H9 (cell line): ENCODE data around the gene ARHGAP10. TPM values are rescaled to one million over a fixed set of nuclear protein-coding genes. Genes with fewer than 3 reads are reported as not detected.

ENCODE experiments used
- DNase-seq: peaks from one replicate; pipeline ENCODE4 v3.0.0-alpha.2; 2017
- H2AFZ ChIP-seq: one replicate; pipeline ENCODE4 v1.6.1; 2013; ENCODE audit warnings: mild to moderate bottlenecking, low read length, control low read depth, moderate library complexity
- H2AK5ac ChIP-seq: 2 replicates; pipeline ENCODE4 v1.6.1; 2013; ENCODE audit warnings: low read length, control low read depth, mixed read lengths; ENCODE audit not compliant: insufficient read length
- H2BK120ac ChIP-seq: one replicate; pipeline ENCODE4 v1.6.1; 2013; ENCODE audit warnings: low read depth, mild to moderate bottlenecking, low read length, control low read depth, inconsistent platforms; ENCODE audit not compliant: poor library complexity, severe bottlenecking
- H2BK12ac ChIP-seq: 2 replicates; pipeline ENCODE4 v1.6.1; 2013; ENCODE audit warnings: low read length, control low read depth, mixed read lengths, low read depth; ENCODE audit not compliant: insufficient read length
- H2BK15ac ChIP-seq: 2 replicates; pipeline ENCODE4 v1.6.1; 2013; ENCODE audit warnings: low read depth, low read length, control low read depth
- H2BK20ac ChIP-seq: one replicate; pipeline ENCODE4 v1.6.1; 2013; ENCODE audit warnings: low read depth, mild to moderate bottlenecking, low read length, control low read depth, inconsistent platforms; ENCODE audit not compliant: poor library complexity, severe bottlenecking
- H2BK5ac ChIP-seq: 2 replicates; pipeline ENCODE4 v1.6.1; 2013; ENCODE audit warnings: low read length, control low read depth, mixed read lengths; ENCODE audit not compliant: insufficient read length
- H3K14ac ChIP-seq: 2 replicates; pipeline ENCODE4 v1.6.1; 2013; ENCODE audit warnings: low read length, control low read depth; ENCODE audit not compliant: insufficient read depth
- H3K18ac ChIP-seq: 2 replicates; pipeline ENCODE4 v1.6.1; 2013; ENCODE audit warnings: low read depth, mild to moderate bottlenecking, mixed read lengths, low read length, control low read depth; ENCODE audit not compliant: insufficient read length
- H3K23ac ChIP-seq: 2 replicates; pipeline ENCODE4 v1.6.1; 2013; ENCODE audit warnings: low read length, control low read depth, mixed read lengths, low read depth; ENCODE audit not compliant: insufficient read length
- H3K23me2 ChIP-seq: 2 replicates; pipeline ENCODE4 v1.6.1; 2013; ENCODE audit warnings: low read depth, mild to moderate bottlenecking, mixed read lengths, low read length, control low read depth; ENCODE audit not compliant: insufficient read length, poor library complexity, severe bottlenecking
- H3K27ac ChIP-seq: 2 replicates; pipeline ENCODE4 v1.5.1; 2013; ENCODE audit warnings: low read length, control low read depth, mixed read lengths, low read depth; ENCODE audit not compliant: insufficient read length
- H3K27me3 ChIP-seq: 2 replicates; pipeline ENCODE4 v1.6.1; 2013; ENCODE audit warnings: low read length, control low read depth, inconsistent platforms; ENCODE audit not compliant: insufficient read depth
- H3K4ac ChIP-seq: 2 replicates; pipeline ENCODE4 v1.6.1; 2013; ENCODE audit warnings: low read depth, mild to moderate bottlenecking, control low read depth, inconsistent platforms, low read length, moderate library complexity
- H3K4me1 ChIP-seq: 2 replicates; pipeline ENCODE4 v1.6.1; 2013; ENCODE audit warnings: low read length, control low read depth, inconsistent platforms; ENCODE audit not compliant: insufficient read depth
- H3K4me2 ChIP-seq: 2 replicates; pipeline ENCODE4 v1.6.1; 2013; ENCODE audit warnings: low read length, control low read depth, mixed read lengths; ENCODE audit not compliant: insufficient read length, insufficient read depth
- H3K56ac ChIP-seq: 2 replicates; pipeline ENCODE4 v1.6.1; 2013; ENCODE audit warnings: low read depth, mild to moderate bottlenecking, mixed read lengths, low read length, control low read depth; ENCODE audit not compliant: insufficient read length
- H3K79me1 ChIP-seq: 2 replicates; pipeline ENCODE4 v1.6.1; 2013; ENCODE audit warnings: low read depth, mild to moderate bottlenecking, moderate library complexity, low read length, control low read depth, inconsistent platforms; ENCODE audit not compliant: insufficient read depth, poor library complexity, severe bottlenecking
- H3K79me2 ChIP-seq: 2 replicates; pipeline ENCODE4 v1.6.1; 2013; ENCODE audit warnings: low read length, control low read depth, inconsistent platforms; ENCODE audit not compliant: insufficient read depth
- H3K9ac ChIP-seq: 2 replicates; pipeline ENCODE4 v1.6.1; 2013; ENCODE audit warnings: low read length, control low read depth, mixed read lengths; ENCODE audit not compliant: insufficient read length; ENCODE audit errors: extremely low read depth
- H3K9me3 ChIP-seq: one replicate; pipeline ENCODE4 v1.6.1; 2013; ENCODE audit warnings: low read depth, low read length, inconsistent platforms; ENCODE audit not compliant: control insufficient read depth
- H3T11ph ChIP-seq: one replicate; pipeline ENCODE4 v1.6.1; 2013; ENCODE audit warnings: mild to moderate bottlenecking, low read length, control low read depth, inconsistent platforms
- H4K20me1 ChIP-seq: one replicate; pipeline ENCODE4 v1.6.1; 2013; ENCODE audit not compliant: control insufficient read depth, insufficient read length, insufficient read depth
- H4K5ac ChIP-seq: 2 replicates; pipeline ENCODE4 v1.6.1; 2013; ENCODE audit warnings: low read depth, mild to moderate bottlenecking, mixed read lengths, low read length, control low read depth; ENCODE audit not compliant: insufficient read length
- H4K8ac ChIP-seq: replicated peaks from 2 replicates; pipeline ENCODE4 v1.6.1; 2013; ENCODE audit warnings: low read length, control low read depth, mixed read lengths, low read depth; ENCODE audit not compliant: insufficient read length
- H4K91ac ChIP-seq: 2 replicates; pipeline ENCODE4 v1.6.1; 2013; ENCODE audit warnings: low read depth, mild to moderate bottlenecking, moderate library complexity, mixed read lengths, low read length, control low read depth; ENCODE audit not compliant: insufficient read length
- H3K27ac Mint-ChIP-seq, 3 experiments: 2 replicates in 2 of 3; 3 replicates in 1 of 3; pipeline ENCODE4 v1.8.0; 2020 to 2021; ENCODE audit warnings: mixed read lengths in 3 of 3, mild to moderate bottlenecking in 1 of 3, moderate library complexity in 1 of 3
- H3K27me3 Mint-ChIP-seq: 2 replicates; pipeline ENCODE4 v1.8.0; 2021; ENCODE audit warnings: low read depth, mild to moderate bottlenecking, moderate library complexity, mixed read lengths
- H3K36me3 Mint-ChIP-seq, 3 experiments: 2 replicates in 2 of 3; 3 replicates in 1 of 3; pipeline ENCODE4 v1.8.0; 2020 to 2021; ENCODE audit warnings: low read depth in 3 of 3, mixed read lengths in 3 of 3; ENCODE audit not compliant: insufficient read depth in 1 of 3
- H3K4me1 Mint-ChIP-seq, 2 experiments: 2 replicates each; pipeline ENCODE4 v1.8.0; 2020; ENCODE audit warnings: mixed read lengths in 2 of 2
- H3K4me3 Mint-ChIP-seq, 2 experiments: 2 replicates in 1 of 2; 3 replicates in 1 of 2; pipeline ENCODE4 v1.8.0; 2020 to 2021; ENCODE audit warnings: mild to moderate bottlenecking in 2 of 2, mixed read lengths in 2 of 2, moderate library complexity in 1 of 2
- H3K9me3 Mint-ChIP-seq, 2 experiments: 2 replicates in 1 of 2; 3 replicates in 1 of 2; pipeline ENCODE4 v1.8.0; 2020; ENCODE audit warnings: mild to moderate bottlenecking in 2 of 2, mixed read lengths in 2 of 2, moderate library complexity in 1 of 2
- CTCF ChIP-seq: fragments of 200-600 bp; sonication (generic); conservative IDR thresholded peaks from 3 replicates; pipeline ENCODE4 v1.8.0; 2021; ENCODE audit warnings: antibody characterized with exemption, mild to moderate bottlenecking
- WGBS: extraction: QIAGEN DNeasy Blood & Tissue Kit; methylation state at CpG from one replicate; pipeline ENCODE4 v1.1.7; 2013; ENCODE audit warnings: missing lambda C conversion rate, low lambda C conversion rate, mixed read lengths; ENCODE audit not compliant: insufficient read length; ENCODE audit errors: extremely low coverage; 5-methylcytosine and 5-hydroxymethylcytosine counted together
- total RNA-seq: library from RNA; stranded (reverse); gene quantifications from 2 replicates; pipeline ENCODE4 v1.2.1, GENCODE V29; 2021

The ARHGAP10 gene
- total RNA-seq, 1 experiment from 2014 or later = 7.8 TPM

GRCh38 chr4:147825451-147826287, 93.8 kb downstream of the ARHGAP10 start:
- Histone ChIP-seq H4K91ac (no peak overlapping the region), H2BK12ac (no peak overlapping the region), H2BK5ac (no peak overlapping the region), H3K23ac (no peak overlapping the region), H2BK15ac (no peak overlapping the region), H2BK20ac (no peak overlapping the region), H2AK5ac (no peak overlapping the region), H3K79me2 (no peaks in the 10 kb centered on the region), H2BK120ac (no peak overlapping the region), H3K56ac (no peak overlapping the region), H3K27ac (no peak overlapping the region), H3K18ac (no peak overlapping the region), H3K23me2 (no peaks in the 10 kb centered on the region), H3K4ac (no peak overlapping the region), H3K4me2 (no peak overlapping the region), H3T11ph (no peak overlapping the region), H3K9me3 (no peaks in the 10 kb centered on the region), H3K14ac (no peak overlapping the region), H3K4me1 (no peaks in the 10 kb centered on the region), H4K20me1 (no peaks in the 10 kb centered on the region), H4K8ac (no peak overlapping the region), H2AFZ (no peak overlapping the region), H3K9ac (no peak overlapping the region), H4K5ac (no peak overlapping the region), H3K27me3 (no peaks in the 10 kb centered on the region), H3K79me1 (no peaks in the 10 kb centered on the region)
- Mint-ChIP-seq H3K4me3 (no peak overlapping the region), H3K36me3 (no peaks in the 10 kb centered on the region), H3K27me3 (no peaks in the 10 kb centered on the region), H3K27ac (no peak overlapping the region), H3K9me3 (no peaks in the 10 kb centered on the region), H3K4me1 (peaks cover 16 to 19% of the 10 kb centered on the region in 2 experiments)
- TF ChIP-seq CTCF = no peak
- DNase-seq = no peak
- no CpG with 5 or more reads among the region's 8 CpGs for WGBS
